SK-N-SH (cell line): ENCODE data around the gene LIN37. TPM values are rescaled to one million over a fixed set of nuclear protein-coding genes. Genes with fewer than 3 reads are reported as not detected.

ENCODE experiments used
- CTCF ChIA-PET: fragments of 300-600, 350-600 bp; formaldehyde crosslinking; extraction: SDS; loops from one replicate; lab custom pipeline; 2021; lab: Yijun Ruan, JAX
- POLR2A ChIA-PET: fragments of 350-600 bp; sonication (Branson Sonifier 250); formaldehyde crosslinking; extraction: SDS; loops from one replicate; lab custom pipeline; 2020; ENCODE audit warnings: antibody characterized with exemption, inconsistent platforms; lab: Yijun Ruan, JAX
- DNase-seq: peaks from one replicate; pipeline ENCODE4 v3.0.0; 2012
- H2AFZ ChIP-seq: fragments of 200-600 bp; sonication (generic); 2 replicates; pipeline ENCODE4 v1.8.1; 2016; ENCODE audit warnings: antibody characterized with exemption, mild to moderate bottlenecking, low read depth
- H3F3A ChIP-seq: fragments of 200-600 bp; sonication (generic); replicated peaks from 2 replicates; pipeline ENCODE3; 2016; ENCODE audit warnings: antibody characterized with exemption, mild to moderate bottlenecking; ENCODE audit not compliant: insufficient read depth
- H3K27ac ChIP-seq, 2 experiments: fragments of 200-500 bp in 1 of 2; fragments of 200-600 bp in 1 of 2; sonication (Bioruptor generic) in 1 of 2; sonication (generic), shearing (Covaris generic) in 1 of 2; 2 replicates each; pipeline versions ENCODE4 v1.5.1 to v1.6.1; 2014 to 2016; ENCODE audit warnings: low read depth in 2 of 2, inconsistent platforms in 1 of 2, low read length in 1 of 2, mild to moderate bottlenecking in 1 of 2, mixed read lengths in 1 of 2
- H3K27me3 ChIP-seq: fragments of 200-600 bp; sonication (generic), shearing (Covaris generic); 2 replicates; pipeline ENCODE4 v1.6.1; 2016; ENCODE audit warnings: mixed run types; ENCODE audit not compliant: insufficient read depth
- H3K36me3 ChIP-seq, 2 experiments: fragments of 200-500 bp in 1 of 2; fragments of 200-600 bp in 1 of 2; sonication (Bioruptor generic) in 1 of 2; sonication (generic) in 1 of 2; replicated peaks in 1 of 2; 2 replicates each; pipeline versions ENCODE3 to v1.5.1; 2014 to 2016; ENCODE audit warnings: low read length in 1 of 2, mild to moderate bottlenecking in 1 of 2; ENCODE audit not compliant: insufficient read depth in 2 of 2, control insufficient read depth in 1 of 2
- H3K4me1 ChIP-seq, 2 experiments: fragments of 200-500 bp in 1 of 2; fragments of 200-600 bp in 1 of 2; sonication (Bioruptor generic) in 1 of 2; sonication (generic), shearing (Covaris generic) in 1 of 2; 2 replicates each; pipeline versions ENCODE4 v1.5.1 to v1.6.1; 2014 to 2016; ENCODE audit warnings: low read depth in 1 of 2, low read length in 1 of 2, mixed run types in 1 of 2; ENCODE audit not compliant: insufficient read depth in 2 of 2, control insufficient read depth in 1 of 2
- H3K4me2 ChIP-seq: fragments of 200-600 bp; sonication (generic), shearing (Covaris generic); 2 replicates; pipeline ENCODE4 v1.6.1; 2017; ENCODE audit warnings: mixed run types
- H3K4me3 ChIP-seq, 2 experiments: fragments of 200-500 bp in 1 of 2; fragments of 200-600 bp in 1 of 2; sonication (Bioruptor generic) in 1 of 2; sonication (generic), shearing (Covaris generic) in 1 of 2; 2 replicates each; pipeline versions ENCODE4 v1.5.1 to v1.8.1; 2014 to 2016; ENCODE audit warnings: low read depth in 2 of 2, inconsistent platforms in 1 of 2, low read length in 1 of 2, mild to moderate bottlenecking in 1 of 2, mixed read lengths in 1 of 2, moderate library complexity in 1 of 2
- H3K79me2 ChIP-seq: fragments of 200-600 bp; sonication (generic); 2 replicates; pipeline ENCODE4 v1.8.1; 2017; ENCODE audit warnings: mild to moderate bottlenecking; ENCODE audit not compliant: insufficient read depth
- H3K9ac ChIP-seq: fragments of 200-600 bp; sonication (generic); 2 replicates; pipeline ENCODE4 v1.6.1; 2017; ENCODE audit warnings: mixed run types
- H3K9me2 ChIP-seq: fragments of 200-600 bp; sonication (generic); 2 replicates; pipeline ENCODE4 v1.6.1; 2017; ENCODE audit warnings: mixed run types
- H3K9me3 ChIP-seq: fragments of 200-600 bp; sonication (generic); 2 replicates; pipeline ENCODE4 v1.6.1; 2017; ENCODE audit warnings: mixed run types, mild to moderate bottlenecking, moderate library complexity
- H4K20me1 ChIP-seq: fragments of 200-600 bp; sonication (generic); 2 replicates; pipeline ENCODE4 v1.6.1; 2017; ENCODE audit warnings: mild to moderate bottlenecking, mixed run types; ENCODE audit not compliant: insufficient read depth
- CTCF ChIP-seq: fragments of 200-600 bp; sonication (generic); IDR thresholded peaks from 2 replicates; pipeline ENCODE4 v1.6.1; 2017; ENCODE audit warnings: antibody characterized with exemption, mild to moderate bottlenecking, moderate library complexity
- ELF1 ChIP-seq: IDR thresholded peaks from 2 replicates; pipeline ENCODE4 v1.4.0; 2012
- FOXM1 ChIP-seq: IDR thresholded peaks from 2 replicates; pipeline ENCODE4 v1.4.0; 2012; ENCODE audit warnings: low read depth, mild to moderate bottlenecking
- GABPA ChIP-seq: IDR thresholded peaks from 2 replicates; pipeline ENCODE4 v1.4.0; 2012; ENCODE audit warnings: low read depth, mild to moderate bottlenecking
- MEF2A ChIP-seq: IDR thresholded peaks from 2 replicates; pipeline ENCODE4 v1.4.0; 2012; ENCODE audit warnings: low read depth, borderline replicate concordance
- MXI1 ChIP-seq: IDR thresholded peaks from 2 replicates; pipeline ENCODE4 v1.6.1; 2012; ENCODE audit warnings: mild to moderate bottlenecking, low read depth, low read length, improper control_type of control experiment
- POLR2AphosphoS5 ChIP-seq: IDR thresholded peaks from 2 replicates; pipeline ENCODE4 v1.6.1; 2012; ENCODE audit warnings: low read depth, low read length
- RFX5 ChIP-seq: IDR thresholded peaks from 2 replicates; pipeline ENCODE4 v1.6.1; 2012; ENCODE audit warnings: mild to moderate bottlenecking, improper control_type of control experiment, low read length
- SIN3A ChIP-seq: IDR thresholded peaks from 2 replicates; pipeline ENCODE4 v1.6.1; 2012; ENCODE audit warnings: low read depth, mild to moderate bottlenecking, low read length, moderate library complexity, borderline replicate concordance
- SMC3 ChIP-seq: IDR thresholded peaks from 2 replicates; pipeline ENCODE4 v1.6.1; 2012; ENCODE audit warnings: low read depth, low read length, improper control_type of control experiment
- TAF1 ChIP-seq: IDR thresholded peaks from 2 replicates; pipeline ENCODE4 v1.6.1; 2012; ENCODE audit warnings: low read depth, mild to moderate bottlenecking, low read length, moderate library complexity, borderline replicate concordance
- USF1 ChIP-seq: IDR thresholded peaks from 2 replicates; pipeline ENCODE4 v1.4.0; 2012; ENCODE audit warnings: low read depth, borderline replicate concordance
- USF2 ChIP-seq: fragments of 150-350 bp; IDR thresholded peaks from 2 replicates; pipeline ENCODE4 v1.6.1; 2017; ENCODE audit warnings: antibody characterized with exemption, low read length, low read depth, borderline replicate concordance
- WGBS: methylation state at CpG from one replicate; pipeline ENCODE4 v1.1.6; 2017; ENCODE audit warnings: low lambda C conversion rate; 5-methylcytosine and 5-hydroxymethylcytosine counted together
- polyA plus RNA-seq, 3 experiments: library from polyadenylated mRNA; depleted of rRNA; stranded (reverse); fragments of >200 nt; gene quantifications; 2 replicates each; pipeline ENCODE4 v1.2.3, GENCODE V29; 2012
- TF ChIP-seq, protein P1 (sequence below): IDR thresholded peaks from 2 replicates; pipeline ENCODE4 v1.4.0; 2012; ENCODE audit warnings: low read depth

The LIN37 gene
- polyA plus RNA-seq, 1 of the 3 experiments (the other 2 are of a cell fraction) = 21.1 TPM

DNA sequence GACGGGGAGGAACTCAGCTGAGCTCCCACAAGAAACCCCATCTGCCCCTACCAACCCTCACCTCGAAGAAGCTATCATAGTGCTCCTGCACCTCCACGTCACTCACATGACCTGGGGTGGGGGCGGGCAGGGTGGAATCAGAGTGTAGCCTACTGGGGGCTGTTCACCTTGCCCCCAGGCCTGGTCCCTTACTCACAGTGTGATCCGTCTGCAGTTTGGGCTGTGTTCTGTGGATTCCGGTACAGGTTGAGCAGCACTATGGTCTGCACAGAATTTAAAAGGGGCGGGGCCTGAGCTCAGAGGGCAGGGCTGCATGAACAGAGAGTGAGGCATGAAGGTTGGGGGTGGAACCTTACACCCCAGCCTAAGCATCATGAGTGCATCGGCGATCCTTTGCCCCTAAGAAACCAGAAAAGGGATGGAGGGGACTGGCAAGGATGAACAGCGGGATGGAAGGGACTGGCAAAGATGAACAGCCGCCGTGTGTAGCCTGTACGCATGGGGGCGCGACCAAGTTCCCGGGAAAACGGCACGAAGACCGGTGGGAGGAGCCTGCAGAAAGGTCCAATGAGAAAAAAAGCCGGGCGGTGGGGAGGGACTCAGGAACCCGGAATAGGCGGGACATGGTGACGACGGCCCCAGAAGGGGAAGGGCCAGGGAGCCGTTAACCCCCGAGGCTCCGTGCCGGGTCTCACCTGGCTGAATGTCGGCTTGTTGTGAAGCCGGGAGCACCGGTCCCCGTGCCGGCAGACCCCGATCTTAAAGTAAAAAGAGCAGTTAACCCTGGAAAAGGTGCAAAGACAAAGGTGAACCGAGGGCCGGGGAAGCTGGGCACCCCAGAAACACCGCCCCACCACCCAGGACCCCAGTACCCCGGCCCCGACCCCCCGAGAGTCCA is 3.7 kb upstream of the LIN37 start:
- Histone ChIP-seq H3K79me2 (peaks cover 35% of the 10 kb centered on the region), H2AFZ (peak overlapping the region; percentile 72), H3K9ac (peak overlapping the region; percentile 90), H3F3A (peaks cover 22% of the 10 kb centered on the region), H3K9me2 (no peaks in the 10 kb centered on the region), H3K4me1 (peaks cover 10 to 26% of the 10 kb centered on the region in 2 experiments; a peak in 3 of 4 replicates), H3K4me3 (peak overlapping the region; percentile 83 to 95), H3K4me2 (peak overlapping the region; percentile 77), H3K36me3 (peaks cover 3 to 12% of the 10 kb centered on the region in 2 experiments), H3K9me3 (no peaks in the 10 kb centered on the region), H3K27ac (peak overlapping the region; percentile 97 to 98), H4K20me1 (no peaks in the 10 kb centered on the region), H3K27me3 (no peaks in the 10 kb centered on the region)
- TF ChIP-seq MEF2A (no peak), POLR2AphosphoS5 (peak; percentile 53; the same call in 1 of the 2 replicates), CTCF (peak; percentile 52), TAF1 (no peak), USF1 (no peak), SIN3A (peak; percentile 54; the same call in 1 of the 2 replicates), USF2 (no peak), RFX5 (peak; percentile 47; the same call in 1 of the 2 replicates), SMC3 (peak; percentile 29; the same call in 1 of the 2 replicates), FOXM1 (no peak), GABPA (no peak), MXI1 (peak; percentile 83), ELF1 (peak; percentile 65)
- TF ChIP-seq, protein P1, sequence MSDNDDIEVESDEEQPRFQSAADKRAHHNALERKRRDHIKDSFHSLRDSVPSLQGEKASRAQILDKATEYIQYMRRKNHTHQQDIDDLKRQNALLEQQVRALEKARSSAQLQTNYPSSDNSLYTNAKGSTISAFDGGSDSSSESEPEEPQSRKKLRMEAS = peak; percentile 87
- ChIA-PET CTCF (interaction anchor here (0.7 to 2.4 kb wide), 7 partner anchors 9 to 75 kb away, joined by 3 to 11 read pairs (median 4); partner anchors contain the start of gene HSPB6), POLR2A (interaction anchor here (1.0 to 1.2 kb wide), 3 partner anchors 12 to 20 kb away, joined by 3 to 5 read pairs (median 3); partner anchors contain the start of genes HSPB6 and PROSER3)
- WGBS = 4% methylated on average over 37 of the region's 41 CpGs
- DNase-seq = peak; percentile 86
